ENCODE data around the gene ACADS.
A peak's percentile ranks its signal among the peaks of the same experiment; 100 is the strongest.

GRCh38 chr12:120750806-120751205, 25.2 kb downstream of the ACADS start:
- peak in 1 of 5 experiments; percentile 17 for TF ChIP-seq CTCF (IDR thresholded peaks at IDR 0.05 in 4 of 5, conservative IDR thresholded peaks at IDR 0.05 in 1 of 5)
- TF ChIP-seq POLR2A (IDR thresholded peaks at IDR 0.05): no peak

All from gastrocnemius medialis (tissue), 4 donors.